HepG2 (cell line): ENCODE results near the gene SFT2D2. TPM values are rescaled to one million over a fixed set of nuclear protein-coding genes. Genes with fewer than 3 reads are reported as not detected.

Experiments
- ARHGAP35 ChIP-seq: sonication (generic); formaldehyde crosslinking; IDR thresholded peaks from 2 replicates; pipeline ENCODE4 v1.9.0; 2022; ENCODE audit warnings: mild to moderate bottlenecking, inconsistent platforms, moderate library complexity, missing genetic modification reagents, borderline replicate concordance
- ARID2 ChIP-seq: sonication (generic); formaldehyde crosslinking; IDR thresholded peaks from 2 replicates; pipeline ENCODE4 v1.8.1; 2022; ENCODE audit warnings: mild to moderate bottlenecking, missing genetic modification reagents, borderline replicate concordance
- BRD4 ChIP-seq: sonication (generic); formaldehyde crosslinking; IDR thresholded peaks from 2 replicates; pipeline ENCODE4 v1.4.0; 2020; ENCODE audit warnings: missing genetic modification reagents
- DBP ChIP-seq: sonication (generic); formaldehyde crosslinking; IDR thresholded peaks from 2 replicates; pipeline ENCODE4 v1.4.0; 2020; ENCODE audit warnings: missing genetic modification reagents; ENCODE audit errors: not compliant biosample characterization
- DMAP1 ChIP-seq: IDR thresholded peaks from 2 replicates; pipeline ENCODE4 v1.6.1; 2016
- EED ChIP-seq: sonication (generic); formaldehyde crosslinking; IDR thresholded peaks from 2 replicates; pipeline ENCODE4 v1.5.0; 2020; ENCODE audit warnings: mild to moderate bottlenecking, missing genetic modification reagents
- FLYWCH1 ChIP-seq: sonication (generic); formaldehyde crosslinking; IDR thresholded peaks from 2 replicates; pipeline ENCODE4 v1.8.1; 2023; ENCODE audit warnings: mild to moderate bottlenecking, missing genetic modification reagents
- FOXC1 ChIP-seq: sonication (generic); formaldehyde crosslinking; IDR thresholded peaks from 2 replicates; pipeline ENCODE4 v1.8.0; 2022; ENCODE audit warnings: mild to moderate bottlenecking, missing genetic modification reagents, borderline replicate concordance
- FOXK2 ChIP-seq: fragments of 450-650 bp; IDR thresholded peaks from 2 replicates; pipeline ENCODE4 v1.6.1; 2016
- HBP1 ChIP-seq: IDR thresholded peaks from 2 replicates; pipeline ENCODE4 v1.6.1; 2016; ENCODE audit warnings: low read depth, control low read depth
- HNRNPK ChIP-seq: fragments of 200-400 bp; formaldehyde crosslinking; IDR thresholded peaks from 2 replicates; pipeline ENCODE4 v1.6.1; 2018; ENCODE audit warnings: low read length, low read depth, moderate library complexity, mild to moderate bottlenecking; ENCODE audit not compliant: poor library complexity, severe bottlenecking
- IKZF4 ChIP-seq: sonication (generic); formaldehyde crosslinking; IDR thresholded peaks from 2 replicates; pipeline ENCODE4 v1.5.1; 2020; ENCODE audit warnings: borderline replicate concordance, mild to moderate bottlenecking, low read depth, missing genetic modification reagents; ENCODE audit errors: not compliant biosample characterization
- JUNB ChIP-seq: sonication (generic); formaldehyde crosslinking; IDR thresholded peaks from 2 replicates; pipeline ENCODE4 v1.8.0; 2022; ENCODE audit warnings: missing genetic modification reagents, mild to moderate bottlenecking, borderline replicate concordance
- JUND ChIP-seq: sonication (generic); formaldehyde crosslinking; IDR thresholded peaks from 2 replicates; pipeline ENCODE4 v1.8.0; 2022; ENCODE audit warnings: mild to moderate bottlenecking, missing genetic modification reagents
- KDM5B ChIP-seq: sonication (generic); formaldehyde crosslinking; IDR thresholded peaks from 2 replicates; pipeline ENCODE4 v1.4.0; 2020; ENCODE audit warnings: missing genetic modification reagents, mild to moderate bottlenecking, borderline replicate concordance
- SAP130 ChIP-seq: IDR thresholded peaks from 2 replicates; pipeline ENCODE4 v1.6.1; 2016; ENCODE audit warnings: low read depth
- SETDB1 ChIP-seq: sonication (generic); formaldehyde crosslinking; IDR thresholded peaks from 2 replicates; pipeline ENCODE4 v1.5.1; 2020; ENCODE audit warnings: missing genetic modification reagents, mild to moderate bottlenecking, borderline replicate concordance
- TCF7 ChIP-seq: sonication (generic); IDR thresholded peaks from 2 replicates; pipeline ENCODE4 v1.6.1; 2016; ENCODE audit warnings: antibody characterized with exemption, low read depth
- THAP8 ChIP-seq: sonication (generic); formaldehyde crosslinking; IDR thresholded peaks from 2 replicates; pipeline ENCODE4 v1.5.1; 2020; ENCODE audit warnings: missing genetic modification reagents, mild to moderate bottlenecking, borderline replicate concordance
- U2AF2 ChIP-seq: fragments of 200-400 bp; formaldehyde crosslinking; IDR thresholded peaks from 2 replicates; pipeline ENCODE4 v1.6.1; 2017; ENCODE audit warnings: low read depth, mild to moderate bottlenecking, low read length
- ZBTB44 ChIP-seq: sonication (generic); formaldehyde crosslinking; IDR thresholded peaks from 2 replicates; pipeline ENCODE4 v1.4.0; 2020; ENCODE audit warnings: missing genetic modification reagents
- ZNF124 ChIP-seq: sonication (generic); formaldehyde crosslinking; IDR thresholded peaks from 2 replicates; pipeline ENCODE4 v1.4.0; 2020; ENCODE audit warnings: missing genetic modification reagents
- ZNF30 ChIP-seq: sonication (generic); formaldehyde crosslinking; IDR thresholded peaks from 2 replicates; pipeline ENCODE4 v1.5.0; 2020; ENCODE audit warnings: mild to moderate bottlenecking, missing genetic modification reagents
- ZNF317 ChIP-seq: sonication (generic); formaldehyde crosslinking; IDR thresholded peaks from 2 replicates; pipeline ENCODE4 v1.5.0; 2020; ENCODE audit warnings: mild to moderate bottlenecking, missing genetic modification reagents
- ZNF549 ChIP-seq: sonication (generic); formaldehyde crosslinking; IDR thresholded peaks from 2 replicates; pipeline ENCODE4 v1.5.0; 2020; ENCODE audit warnings: missing genetic modification reagents
- ZNF746 ChIP-seq: sonication (generic); formaldehyde crosslinking; IDR thresholded peaks from 2 replicates; pipeline ENCODE4 v1.8.0; 2022; ENCODE audit warnings: mild to moderate bottlenecking, missing genetic modification reagents
- ZNF781 ChIP-seq: sonication (generic); formaldehyde crosslinking; IDR thresholded peaks from 2 replicates; pipeline ENCODE4 v1.5.1; 2020; ENCODE audit warnings: borderline replicate concordance, mild to moderate bottlenecking, missing genetic modification reagents; ENCODE audit errors: not compliant biosample characterization
- polyA plus RNA-seq, 8 experiments: library from polyadenylated mRNA; depleted of rRNA in 3 of 8; stranded (reverse) in 7 of 8; unstranded in 1 of 8; fragments of >200 nt; fragmentation: Illumina TruSeq in 4 of 8; extraction: Trizol in 4 of 8; gene quantifications; 2 replicates each; pipeline versions ENCODE4 v1.2.1 to v1.2.3, GENCODE V29; 2011 to 2016; ENCODE audit warnings: low read depth in 4 of 8, missing spikeins in 1 of 8, mixed read lengths in 1 of 8; ENCODE audit not compliant: insufficient read depth in 1 of 8
- total RNA-seq, 5 experiments: library from RNA; depleted of rRNA; stranded (reverse); fragments of >200 nt; fragmentation: Illumina TruSeq; extraction: Trizol; gene quantifications; 2 replicates each; pipeline ENCODE4 v1.2.3, GENCODE V29; 2016; ENCODE audit warnings: low read depth in 1 of 5

Gene SFT2D2
- total and polyA plus RNA-seq, 2 of the 13 experiments (the other 11 are each of a cell fraction or from before 2014, with no cell fraction given), result 10.0 to 28.8 TPM

GRCh38 chr1:168178638-168179437, 47.0 kb upstream of the SFT2D2 start, which contains the start of gene TIPRL (continued):
- TF ChIP-seq ZNF30 (CRISPR knock-in tag) (no peak), FOXK2 (no peak; the same call in 1 of the 2 replicates), ARHGAP35 (0 out of 2 replicates have a peak, but pooled peaks have one; percentile 22), DMAP1 (CRISPR knock-in tag) (peak; percentile 68; the same call in 1 of the 2 replicates), SAP130 (CRISPR knock-in tag) (peak; percentile 92), FLYWCH1 (CRISPR knock-in tag) (0 out of 2 replicates have a peak, but pooled peaks have one; percentile 33), ARID2 (CRISPR knock-in tag) (peak; percentile 76), ZNF317 (CRISPR knock-in tag) (peak; percentile 76), HNRNPK (no peak), FOXC1 (CRISPR knock-in tag) (peak; percentile 80; the same call in 1 of the 2 replicates), ZNF781 (no peak), ZBTB44 (CRISPR knock-in tag) (no peak), THAP8 (CRISPR knock-in tag) (no peak), U2AF2 (no peak), DBP (no peak), ZNF549 (CRISPR knock-in tag) (no peak), SETDB1 (CRISPR knock-in tag) (no peak), ZNF124 (CRISPR knock-in tag) (no peak), EED (CRISPR knock-in tag) (no peak), HBP1 (CRISPR knock-in tag) (no peak), TCF7 (no peak), IKZF4 (CRISPR knock-in tag) (no peak), JUNB (CRISPR knock-in tag) (no peak), ZNF746 (CRISPR knock-in tag) (no peak), JUND (CRISPR knock-in tag) (peak; percentile 91; the same call in 1 of the 2 replicates), BRD4 (CRISPR knock-in tag) (no peak; the same call in 1 of the 2 replicates), KDM5B (CRISPR knock-in tag) (peak; percentile 88)
